Thyroid gland (tissue), 4 donors: Measurements from ENCODE around the gene GAS6.

Source experiments
- POLR2A ChIP-seq, 2 donors: fragments of 450-650 bp; IDR thresholded peaks; one replicate each; pipeline ENCODE4 v1.6.1; 2017; ENCODE audit warnings: antibody characterized with exemption in 2 of 2, mild to moderate bottlenecking in 2 of 2, moderate library complexity in 1 of 2
- TF ChIP-seq, protein P1 (sequence below), 6 experiments: fragments of 200-600 bp in 3 of 6; fragments of 450-650 bp in 3 of 6; sonication (generic) in 3 of 6; IDR thresholded peaks; one replicate each; pipeline ENCODE4 v1.5.1; 2016 to 2019; ENCODE audit warnings: antibody characterized with exemption in 6 of 6, mild to moderate bottlenecking in 2 of 6, inconsistent platforms in 1 of 6, moderate library complexity in 1 of 6

DNA sequence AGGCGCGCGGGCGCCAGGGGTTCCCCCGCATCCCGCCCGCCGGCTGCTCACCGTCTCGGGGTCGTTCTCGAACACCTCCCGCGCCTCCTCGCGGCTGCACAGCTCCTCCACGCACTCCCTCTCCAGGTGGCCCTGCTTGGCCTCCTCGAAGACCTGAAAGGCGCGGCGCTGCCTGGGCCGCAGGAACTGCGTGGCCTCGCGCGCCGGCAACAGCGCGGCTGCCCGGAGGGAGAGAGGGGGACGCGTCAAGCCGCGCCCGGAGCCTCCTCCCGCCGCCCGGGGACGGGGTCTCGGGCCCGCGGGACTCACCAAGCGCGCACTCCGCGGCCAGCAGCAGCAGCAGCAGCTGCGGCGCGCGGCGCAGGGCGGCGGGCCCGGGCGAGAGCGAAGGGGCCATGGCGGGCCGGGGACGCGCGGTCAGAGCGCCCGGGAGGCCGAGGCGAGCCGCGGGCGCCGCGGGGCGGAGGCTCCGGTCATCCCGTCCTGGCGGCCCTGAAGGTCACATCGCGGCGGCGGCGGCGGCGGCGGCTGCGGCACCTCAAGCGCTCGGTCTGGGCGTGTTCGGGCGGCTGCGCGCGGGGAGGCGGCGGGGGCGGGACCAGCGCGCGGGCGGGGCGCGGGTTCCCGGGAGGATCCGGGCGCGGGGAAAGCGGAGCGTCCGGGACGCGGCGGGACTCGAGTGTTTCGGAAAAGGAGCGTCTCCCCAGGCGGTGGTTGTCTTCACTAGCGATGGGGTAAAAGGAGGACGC lies at the start of gene GAS6:
- TF ChIP-seq, protein P1, sequence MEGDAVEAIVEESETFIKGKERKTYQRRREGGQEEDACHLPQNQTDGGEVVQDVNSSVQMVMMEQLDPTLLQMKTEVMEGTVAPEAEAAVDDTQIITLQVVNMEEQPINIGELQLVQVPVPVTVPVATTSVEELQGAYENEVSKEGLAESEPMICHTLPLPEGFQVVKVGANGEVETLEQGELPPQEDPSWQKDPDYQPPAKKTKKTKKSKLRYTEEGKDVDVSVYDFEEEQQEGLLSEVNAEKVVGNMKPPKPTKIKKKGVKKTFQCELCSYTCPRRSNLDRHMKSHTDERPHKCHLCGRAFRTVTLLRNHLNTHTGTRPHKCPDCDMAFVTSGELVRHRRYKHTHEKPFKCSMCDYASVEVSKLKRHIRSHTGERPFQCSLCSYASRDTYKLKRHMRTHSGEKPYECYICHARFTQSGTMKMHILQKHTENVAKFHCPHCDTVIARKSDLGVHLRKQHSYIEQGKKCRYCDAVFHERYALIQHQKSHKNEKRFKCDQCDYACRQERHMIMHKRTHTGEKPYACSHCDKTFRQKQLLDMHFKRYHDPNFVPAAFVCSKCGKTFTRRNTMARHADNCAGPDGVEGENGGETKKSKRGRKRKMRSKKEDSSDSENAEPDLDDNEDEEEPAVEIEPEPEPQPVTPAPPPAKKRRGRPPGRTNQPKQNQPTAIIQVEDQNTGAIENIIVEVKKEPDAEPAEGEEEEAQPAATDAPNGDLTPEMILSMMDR (IDR thresholded peaks at IDR 0.05), result peak in 1 of 6 experiments; percentile 4
- peak in 1 of 2 donors; percentile 73 for TF ChIP-seq POLR2A (IDR thresholded peaks at IDR 0.05)
